CD4-positive, CD25-positive, alpha-beta regulatory T cell (primary cell): ENCODE data around the gene SH3TC1. TPM values are rescaled to one million over a fixed set of nuclear protein-coding genes. Genes with fewer than 3 reads are reported as not detected.

ENCODE experiments used
- ATAC-seq, 2 donors: fragments of 150-1000 bp; cut with Tn5 transposase; one replicate each; pipeline ENCODE4 v1.10.0; 2021; ENCODE audit warnings: low read depth in 2 of 2, moderate number of reproducible peaks in 2 of 2, moderate library complexity in 1 of 2
- DNase-seq, 3 donors: peaks; one replicate each; pipeline versions ENCODE4 v3.0.0 to v3.0.0-alpha.2; 2012 to 2022; ENCODE audit warnings: mixed read lengths in 1 of 3
- H3K27ac ChIP-seq: one replicate; pipeline ENCODE4 v1.7.0; 2013; ENCODE audit warnings: mild to moderate bottlenecking, low read length; ENCODE audit not compliant: insufficient read depth, poor library complexity, severe bottlenecking
- H3K27me3 ChIP-seq: one replicate; pipeline ENCODE4 v1.7.0; 2013; ENCODE audit warnings: low read length; ENCODE audit not compliant: control insufficient read depth, insufficient read depth
- H3K36me3 ChIP-seq: one replicate; pipeline ENCODE4 v1.7.0; 2013; ENCODE audit warnings: mild to moderate bottlenecking, low read length, moderate library complexity; ENCODE audit not compliant: control insufficient read depth, insufficient read depth
- H3K4me1 ChIP-seq: 2 replicates; pipeline ENCODE4 v1.7.0; 2013; ENCODE audit warnings: mild to moderate bottlenecking, low read length; ENCODE audit not compliant: insufficient read depth, control insufficient read depth, poor library complexity, severe bottlenecking
- H3K4me3 ChIP-seq: one replicate; pipeline ENCODE4 v1.7.0; 2013; ENCODE audit warnings: low read depth, mild to moderate bottlenecking, low read length, moderate library complexity
- H3K9me3 ChIP-seq, 2 experiments: 1 replicate in 1 of 2; 2 replicates in 1 of 2; pipeline ENCODE4 v1.7.0; 2013; ENCODE audit warnings: low read length in 2 of 2, mild to moderate bottlenecking in 1 of 2, moderate library complexity in 1 of 2; ENCODE audit not compliant: control insufficient read depth in 2 of 2
- H3K27ac Mint-ChIP-seq, 3 donors: one replicate each; pipeline ENCODE4 v1.8.0; 2020 to 2022; ENCODE audit warnings: mild to moderate bottlenecking in 3 of 3, mixed read lengths in 3 of 3, moderate library complexity in 2 of 3
- H3K27me3 Mint-ChIP-seq: one replicate; pipeline ENCODE4 v1.8.0; 2022; ENCODE audit warnings: mild to moderate bottlenecking, mixed read lengths
- H3K36me3 Mint-ChIP-seq: one replicate; pipeline ENCODE4 v1.8.0; 2020; ENCODE audit warnings: mixed read lengths
- H3K4me1 Mint-ChIP-seq, 4 donors: one replicate each; pipeline ENCODE4 v1.8.0; 2020 to 2022; ENCODE audit warnings: mixed read lengths in 4 of 4, mild to moderate bottlenecking in 1 of 4
- H3K4me3 Mint-ChIP-seq, 4 donors: one replicate each; pipeline ENCODE4 v1.8.0; 2020 to 2022; ENCODE audit warnings: mild to moderate bottlenecking in 4 of 4, mixed read lengths in 4 of 4, moderate library complexity in 3 of 4
- H3K9me3 Mint-ChIP-seq, 7 donors: one replicate each; pipeline ENCODE4 v1.8.0; 2020 to 2022; ENCODE audit warnings: mixed read lengths in 7 of 7, mild to moderate bottlenecking in 3 of 7, moderate library complexity in 2 of 7
- polyA plus RNA-seq, 4 donors: library from polyadenylated mRNA; unstranded; fragments of 300-500 nt; fragmentation: Illumina TruSeq; gene quantifications; one replicate each; pipeline ENCODE4 v1.2.3, GENCODE V29; 2021
- total RNA-seq: library from RNA; stranded (reverse); gene quantifications from one replicate; pipeline ENCODE4 v1.2.3, GENCODE V29; 2022

SH3TC1 gene
- total and polyA plus RNA-seq, 5 donors from 2014 or later: 10.6 to 125 (median 15.4) TPM

DNA sequence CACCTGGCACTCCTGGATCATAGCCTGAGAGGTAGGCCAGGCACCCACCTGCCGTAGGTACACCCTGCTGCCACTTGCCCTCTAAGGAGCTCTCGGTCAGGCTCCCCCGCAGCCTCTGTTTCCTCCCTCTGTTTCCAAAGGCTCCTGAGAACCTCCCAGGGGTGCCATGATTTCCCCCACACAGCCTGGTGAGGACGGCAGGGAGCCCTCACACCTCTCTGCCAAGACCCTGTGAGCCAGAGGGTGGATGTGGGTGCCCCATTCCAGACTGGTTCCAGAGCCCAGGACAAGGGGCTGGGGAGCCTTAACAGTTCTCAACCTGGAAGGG lies 38.9 kb upstream of the SH3TC1 start:
- Mint-ChIP-seq H3K4me3 (peak overlapping the region in 3 of 4 donors; percentile 76 to 98 (median 83)), H3K9me3 (no peaks in the 10 kb centered on the region), H3K4me1 (peaks cover 0 to 24% (median 7%) of the 10 kb centered on the region in 4 donors), H3K27me3 (peaks cover 32% of the 10 kb centered on the region), H3K27ac (no peak overlapping the region), H3K36me3 (no peaks in the 10 kb centered on the region)
- H3K36me3 ChIP-seq: no peaks in the 10 kb centered on the region
- H3K4me3 ChIP-seq: no peak overlapping the region
- DNase-seq (no peak), ATAC-seq (no peak)
- no peaks in the 10 kb centered on the region for H3K27me3 ChIP-seq
- H3K4me1 ChIP-seq: peaks cover 26% of the 10 kb centered on the region
- H3K9me3 ChIP-seq: no peaks in the 10 kb centered on the region
- no peak overlapping the region for H3K27ac ChIP-seq

DNA sequence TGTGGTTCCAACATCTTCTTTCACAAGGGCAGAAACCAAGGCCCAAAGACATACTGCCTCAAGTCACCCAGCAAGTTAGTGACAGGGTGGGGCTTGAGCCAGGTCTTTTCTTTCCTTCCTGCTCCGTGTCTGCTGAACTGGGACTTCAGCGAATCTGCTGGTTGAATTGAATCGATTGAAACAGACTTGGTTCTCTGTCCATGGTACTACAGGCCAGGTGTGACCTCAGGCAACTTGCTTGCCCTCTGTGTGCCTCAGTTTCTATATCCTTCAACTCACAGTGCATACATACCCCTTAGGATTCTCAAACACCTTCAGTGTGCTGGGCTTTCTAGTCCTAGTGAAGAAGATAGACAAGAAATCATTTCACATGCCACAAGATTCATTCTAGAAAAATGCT lies 38.5 kb upstream of the SH3TC1 start:
- H3K27me3 Mint-ChIP-seq: peaks cover 32% of the 10 kb centered on the region
- ATAC-seq (no peak), DNase-seq (no peak)
- H3K4me1 Mint-ChIP-seq: peaks cover 0 to 24% (median 7%) of the 10 kb centered on the region in 4 donors
- Histone ChIP-seq H3K4me3 (no peak overlapping the region), H3K4me1 (peaks cover 26% of the 10 kb centered on the region), H3K36me3 (no peaks in the 10 kb centered on the region), H3K27ac (no peak overlapping the region), H3K9me3 (no peaks in the 10 kb centered on the region), H3K27me3 (no peaks in the 10 kb centered on the region)
- peak overlapping the region; percentile 76 to 98 (median 88) for H3K4me3 Mint-ChIP-seq
- H3K27ac Mint-ChIP-seq: no peak overlapping the region
- no peaks in the 10 kb centered on the region for H3K9me3 Mint-ChIP-seq
- H3K36me3 Mint-ChIP-seq: no peaks in the 10 kb centered on the region

DNA sequence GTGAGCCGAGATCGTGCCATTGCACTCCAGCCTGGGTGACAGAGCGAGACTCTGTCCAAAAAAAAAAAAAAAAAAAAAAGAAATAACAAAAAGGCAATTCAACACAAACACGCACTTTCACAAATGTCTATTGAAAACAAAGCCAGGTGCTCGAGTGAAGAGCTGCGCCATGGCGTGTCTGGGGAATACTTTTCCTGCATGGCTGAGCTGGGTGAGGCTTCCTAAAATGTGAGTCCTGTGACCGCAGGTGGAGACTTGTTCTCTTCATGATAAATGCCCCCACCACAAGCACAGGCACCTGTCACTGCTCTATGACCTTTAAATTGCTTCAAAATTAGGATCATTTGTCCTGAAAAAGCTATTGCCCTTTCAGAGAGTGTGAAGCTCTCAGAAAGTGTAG lies 36.5 kb upstream of the SH3TC1 start:
- Histone ChIP-seq H3K27ac (no peak overlapping the region), H3K36me3 (no peaks in the 10 kb centered on the region), H3K9me3 (no peaks in the 10 kb centered on the region), H3K27me3 (no peaks in the 10 kb centered on the region), H3K4me1 (peaks cover 24% of the 10 kb centered on the region), H3K4me3 (no peak overlapping the region)
- ATAC-seq: no peak
- DNase-seq: no peak
- peaks cover 0 to 16% (median 7%) of the 10 kb centered on the region in 4 donors for H3K4me1 Mint-ChIP-seq
- no peak overlapping the region for H3K27ac Mint-ChIP-seq
- no peaks in the 10 kb centered on the region for H3K36me3 Mint-ChIP-seq
- peaks cover 0 to 3% (median 0%) of the 10 kb centered on the region in 7 donors for H3K9me3 Mint-ChIP-seq
- H3K4me3 Mint-ChIP-seq: no peak overlapping the region
- peaks cover 34% of the 10 kb centered on the region for H3K27me3 Mint-ChIP-seq

DNA sequence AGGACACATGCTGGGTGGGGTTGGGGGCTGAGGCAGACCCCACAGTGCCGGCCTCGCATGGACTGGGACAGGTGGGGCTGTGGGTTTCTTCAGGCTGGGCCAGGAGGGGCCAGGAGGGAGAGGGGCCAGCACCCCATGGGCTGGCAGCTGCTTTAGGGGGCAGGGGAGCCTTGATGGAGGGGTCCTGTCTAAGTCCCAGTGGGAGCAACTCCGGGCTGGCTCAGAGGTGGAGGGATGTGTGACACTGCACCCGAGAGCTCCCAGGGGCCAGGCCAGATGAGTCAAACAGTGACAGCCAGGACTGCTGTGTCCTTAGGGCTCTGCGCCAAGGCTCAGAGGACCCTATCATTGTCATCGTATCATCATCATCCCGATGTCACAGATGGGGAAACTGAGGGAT lies 36.1 kb upstream of the SH3TC1 start:
- H3K27me3 ChIP-seq: no peaks in the 10 kb centered on the region
- peaks cover 0 to 15% (median 7%) of the 10 kb centered on the region in 4 donors for H3K4me1 Mint-ChIP-seq
- H3K9me3 Mint-ChIP-seq: peaks cover 0 to 4% (median 0%) of the 10 kb centered on the region in 7 donors
- H3K36me3 ChIP-seq: no peaks in the 10 kb centered on the region
- no peak overlapping the region for H3K4me3 ChIP-seq
- peaks cover 20% of the 10 kb centered on the region for H3K4me1 ChIP-seq
- peaks cover 34% of the 10 kb centered on the region for H3K27me3 Mint-ChIP-seq
- DNase-seq: no peak
- H3K27ac Mint-ChIP-seq: no peak overlapping the region
- H3K36me3 Mint-ChIP-seq: no peaks in the 10 kb centered on the region
- H3K27ac ChIP-seq: no peak overlapping the region
- peaks cover 2 to 4% of the 10 kb centered on the region in 2 experiments for H3K9me3 ChIP-seq
- H3K4me3 Mint-ChIP-seq: no peak overlapping the region
- ATAC-seq: no peak

DNA sequence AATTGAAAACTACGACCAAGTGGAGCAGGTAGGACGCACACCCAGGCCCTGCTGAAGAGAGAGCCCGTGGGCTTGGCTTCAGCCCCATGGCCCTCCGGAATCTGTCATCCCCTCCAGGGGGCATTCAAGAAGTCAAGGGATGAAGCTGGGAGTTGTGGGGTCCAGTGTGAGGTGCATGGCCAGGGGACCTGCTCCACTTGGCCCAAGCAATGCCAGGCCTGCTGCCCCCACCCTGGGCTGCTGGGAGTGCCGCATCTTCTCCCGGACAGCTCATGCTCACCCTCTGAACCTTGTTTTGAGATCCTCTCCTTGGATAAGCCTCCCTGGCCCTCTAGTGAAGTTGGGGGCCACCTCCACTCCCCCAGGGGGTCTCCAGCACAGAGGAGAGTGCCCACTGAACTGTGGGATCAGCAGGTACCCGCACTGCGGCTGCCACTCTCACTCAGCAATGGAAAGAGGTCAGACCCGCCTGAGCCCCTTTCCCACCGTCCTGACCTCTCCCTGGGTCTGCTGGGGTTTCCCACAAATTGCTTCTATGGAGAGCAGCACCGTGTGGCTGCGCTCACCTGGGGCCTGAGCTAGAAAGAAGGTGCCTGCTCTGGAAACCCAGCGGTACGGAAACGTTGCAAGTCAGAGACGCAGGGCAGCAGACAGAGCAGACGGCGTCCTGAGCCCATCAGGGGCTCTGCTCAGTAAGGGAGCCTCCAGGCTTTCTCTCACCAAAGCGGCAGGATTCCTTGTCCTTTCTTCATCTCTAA lies 35.5 kb upstream of the SH3TC1 start:
- no peak for DNase-seq
- Mint-ChIP-seq H3K27me3 (peaks cover 33% of the 10 kb centered on the region), H3K36me3 (no peaks in the 10 kb centered on the region), H3K4me1 (peaks cover 0 to 15% (median 7%) of the 10 kb centered on the region in 4 donors), H3K27ac (no peak overlapping the region), H3K4me3 (peak overlapping the region in 1 of 4 donors; percentile 6), H3K9me3 (peaks cover 0 to 10% (median 3%) of the 10 kb centered on the region in 7 donors)
- peaks cover 15% of the 10 kb centered on the region for H3K4me1 ChIP-seq
- peaks cover 7 to 9% of the 10 kb centered on the region in 2 experiments for H3K9me3 ChIP-seq
- no peaks in the 10 kb centered on the region for H3K27me3 ChIP-seq
- no peaks in the 10 kb centered on the region for H3K36me3 ChIP-seq
- no peak for ATAC-seq
- no peak overlapping the region for H3K27ac ChIP-seq
- no peak overlapping the region for H3K4me3 ChIP-seq

DNA sequence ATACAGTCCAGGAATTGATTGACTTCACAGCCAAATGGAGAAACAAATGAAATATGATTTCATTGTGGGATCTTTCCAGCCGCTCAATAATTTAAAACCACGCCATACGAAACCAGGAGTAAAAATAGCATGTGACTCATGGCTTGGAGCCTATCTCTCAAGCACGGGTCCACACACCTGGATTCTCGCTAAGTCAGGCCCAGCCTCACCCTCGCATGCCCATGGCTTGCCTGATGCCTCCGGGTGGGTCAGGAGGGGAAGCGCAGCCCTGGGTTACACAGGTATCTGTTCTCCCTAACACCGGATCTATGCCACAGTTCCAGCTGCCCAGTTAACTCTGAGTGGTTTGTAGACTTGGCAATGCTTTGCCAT lies 34.9 kb upstream of the SH3TC1 start:
- Mint-ChIP-seq H3K4me1 (peaks cover 0 to 11% (median 2%) of the 10 kb centered on the region in 4 donors), H3K27me3 (peaks cover 29% of the 10 kb centered on the region), H3K36me3 (no peaks in the 10 kb centered on the region), H3K9me3 (peaks cover 0 to 11% (median 3%) of the 10 kb centered on the region in 7 donors), H3K4me3 (peak overlapping the region in 1 of 4 donors; percentile 6), H3K27ac (no peak overlapping the region)
- ATAC-seq (no peak), DNase-seq (no peak)
- Histone ChIP-seq H3K9me3 (peaks cover 9 to 15% of the 10 kb centered on the region in 2 experiments), H3K4me1 (peaks cover 12% of the 10 kb centered on the region), H3K27ac (no peak overlapping the region), H3K4me3 (no peak overlapping the region), H3K27me3 (no peaks in the 10 kb centered on the region), H3K36me3 (no peaks in the 10 kb centered on the region)

DNA sequence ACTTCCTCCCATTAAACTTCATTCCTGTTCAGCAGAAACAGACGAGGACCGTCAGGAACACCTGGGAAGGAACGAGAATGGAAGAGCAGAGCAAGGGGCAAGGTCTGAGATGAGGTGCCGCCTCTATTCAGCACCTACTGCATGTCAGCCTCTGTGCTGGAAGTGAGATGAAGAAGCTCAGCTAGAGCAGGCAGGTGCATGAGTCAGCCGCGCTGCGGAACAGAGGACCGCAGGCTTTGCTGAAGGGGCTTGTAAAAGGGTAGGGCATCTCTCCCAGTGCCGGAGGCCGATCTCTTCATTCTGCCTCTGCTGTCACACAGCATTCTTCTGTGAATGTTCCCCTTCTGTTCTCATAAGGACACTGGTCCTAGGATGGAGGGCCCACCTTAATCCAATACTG lies 34.4 kb upstream of the SH3TC1 start:
- Histone ChIP-seq H3K27ac (no peak overlapping the region), H3K4me1 (peaks cover 7% of the 10 kb centered on the region), H3K9me3 (peaks cover 9 to 18% of the 10 kb centered on the region in 2 experiments), H3K36me3 (no peaks in the 10 kb centered on the region), H3K27me3 (no peaks in the 10 kb centered on the region), H3K4me3 (no peak overlapping the region)
- peaks cover 0 to 14% (median 3%) of the 10 kb centered on the region in 7 donors for H3K9me3 Mint-ChIP-seq
- no peak for ATAC-seq
- peak overlapping the region in 1 of 3 donors; percentile 31 for H3K27ac Mint-ChIP-seq
- peaks cover 0 to 7% (median 1%) of the 10 kb centered on the region in 4 donors for H3K4me1 Mint-ChIP-seq
- peaks cover 30% of the 10 kb centered on the region for H3K27me3 Mint-ChIP-seq
- no peak for DNase-seq
- no peak overlapping the region for H3K4me3 Mint-ChIP-seq
- H3K36me3 Mint-ChIP-seq: no peaks in the 10 kb centered on the region
